Nephron (organoid): ENCODE results near the gene CLIC5.

Source experiments
- H3K27ac Mint-ChIP-seq, 3 experiments: 2 replicates each; pipeline ENCODE4 v1.8.0; 2020; ENCODE audit warnings: mixed read lengths in 3 of 3, mild to moderate bottlenecking in 2 of 3, moderate library complexity in 1 of 3
- H3K27me3 Mint-ChIP-seq: 2 replicates; pipeline ENCODE4 v1.8.0; 2021; ENCODE audit warnings: low read depth, mild to moderate bottlenecking, moderate library complexity, mixed read lengths
- H3K36me3 Mint-ChIP-seq: 2 replicates; pipeline ENCODE4 v1.8.0; 2020; ENCODE audit warnings: low read depth, mixed read lengths
- H3K4me1 Mint-ChIP-seq: 2 replicates; pipeline ENCODE4 v1.8.0; 2020; ENCODE audit warnings: mixed read lengths
- H3K4me3 Mint-ChIP-seq, 3 experiments: 2 replicates each; pipeline ENCODE4 v1.8.0; 2020; ENCODE audit warnings: mild to moderate bottlenecking in 3 of 3, mixed read lengths in 3 of 3, moderate library complexity in 2 of 3
- H3K9me3 Mint-ChIP-seq: 2 replicates; pipeline ENCODE4 v1.8.0; 2020; ENCODE audit warnings: mixed read lengths
- CTCF ChIP-seq, 3 experiments: fragments of 200-600 bp; sonication (generic); IDR thresholded peaks; one replicate each; pipeline ENCODE4 v1.5.0; 2021; ENCODE audit warnings: antibody characterized with exemption in 3 of 3; ENCODE audit not compliant: unreplicated experiment in 3 of 3

Gene CLIC5

DNA sequence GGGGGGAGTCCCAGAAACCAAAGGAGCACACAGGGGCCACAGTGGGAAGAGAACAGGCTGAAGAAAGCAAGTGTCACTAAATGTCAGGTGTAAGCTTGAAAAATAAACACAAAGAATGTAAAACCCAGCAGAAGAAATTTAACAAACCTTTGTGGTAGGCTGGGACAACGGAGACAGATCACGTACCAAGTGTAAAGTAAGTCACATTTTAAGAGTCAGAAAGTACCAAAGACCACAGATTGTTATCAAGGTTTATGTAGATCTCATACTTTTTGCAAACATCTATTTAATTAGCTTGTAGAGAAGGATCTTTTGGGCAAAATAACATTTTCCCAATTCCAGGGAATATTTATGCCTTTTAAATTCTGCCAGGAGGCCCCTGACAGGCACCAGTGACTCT, 1.6 kb downstream of the CLIC5 start:
- Mint-ChIP-seq H3K36me3 (no peaks in the 10 kb centered on the region), H3K4me3 (peak overlapping the region; percentile 74 to 82 (median 78)), H3K27ac (peak overlapping the region in 2 of 3 experiments; percentile 77 to 79), H3K4me1 (peaks cover 12% of the 10 kb centered on the region), H3K27me3 (peaks cover 82% of the 10 kb centered on the region), H3K9me3 (peaks cover 5% of the 10 kb centered on the region)
- no peak for TF ChIP-seq CTCF (IDR thresholded peaks at IDR 0.05; ENCODE audit: unreplicated experiment in 3 of 3)

GRCh38 chr6:46013639-46014038, 2.0 kb downstream of the CLIC5 start:
- no peak for TF ChIP-seq CTCF (IDR thresholded peaks at IDR 0.05; ENCODE audit: unreplicated experiment in 3 of 3)
- Mint-ChIP-seq H3K27me3 (peaks cover 82% of the 10 kb centered on the region), H3K27ac (peak overlapping the region in 2 of 3 experiments; percentile 77 to 79), H3K4me1 (peaks cover 12% of the 10 kb centered on the region), H3K36me3 (no peaks in the 10 kb centered on the region), H3K9me3 (peaks cover 5% of the 10 kb centered on the region), H3K4me3 (peak overlapping the region; percentile 74 to 82 (median 78))

GRCh38 chr6:46012834-46013233, 2.8 kb downstream of the CLIC5 start:
- peak overlapping the region in 1 of 3 experiments; percentile 83 for H3K27ac Mint-ChIP-seq
- no peaks in the 10 kb centered on the region for H3K36me3 Mint-ChIP-seq
- H3K4me3 Mint-ChIP-seq: peak overlapping the region; percentile 35 to 82 (median 78)
- H3K9me3 Mint-ChIP-seq: peaks cover 5% of the 10 kb centered on the region
- H3K27me3 Mint-ChIP-seq: peaks cover 80% of the 10 kb centered on the region
- peaks cover 12% of the 10 kb centered on the region for H3K4me1 Mint-ChIP-seq
- no peak for TF ChIP-seq CTCF (IDR thresholded peaks at IDR 0.05; ENCODE audit: unreplicated experiment in 3 of 3)

DNA sequence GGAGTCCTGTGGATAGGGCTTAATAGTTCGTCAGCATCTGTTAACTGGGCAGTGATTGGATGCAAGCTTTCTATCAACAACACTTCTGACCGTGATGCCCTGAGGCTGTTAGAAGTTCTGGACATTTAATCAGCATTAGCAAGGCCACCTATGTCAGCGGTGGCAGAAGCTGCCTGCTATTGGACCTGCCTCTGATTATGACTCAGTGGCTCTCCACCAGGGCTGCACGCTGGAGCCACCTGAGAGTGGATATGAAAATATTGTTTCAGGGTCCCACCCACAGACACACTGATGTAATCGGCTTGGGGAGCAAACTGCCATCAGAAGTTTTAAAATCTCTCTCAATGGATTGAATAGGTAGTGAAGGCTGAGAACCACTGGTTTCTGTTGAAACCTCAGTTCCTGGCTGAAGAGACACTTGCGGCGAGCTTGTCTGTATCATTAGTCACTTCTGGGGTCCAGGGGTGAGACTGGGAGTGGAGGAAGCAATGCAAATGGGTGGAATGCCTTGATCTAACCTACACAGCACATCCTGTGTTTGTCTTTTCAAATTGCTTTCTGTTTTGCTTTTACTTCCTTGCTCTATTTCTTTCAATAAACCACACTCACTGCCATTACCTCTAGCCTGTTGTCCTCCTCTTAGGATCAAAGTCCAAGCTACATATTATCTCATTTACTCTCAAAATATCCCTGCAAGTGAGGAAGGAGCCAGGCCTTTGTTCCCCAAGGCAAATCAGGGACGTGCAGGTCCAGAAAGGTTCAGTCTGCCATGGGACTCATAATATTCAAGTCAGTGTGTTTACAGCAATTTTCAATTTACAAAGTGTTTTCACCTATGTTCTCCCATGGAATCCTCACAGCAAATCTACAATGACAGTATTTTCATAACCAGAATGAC, 4.2 kb downstream of the CLIC5 start:
- no peak for TF ChIP-seq CTCF (IDR thresholded peaks at IDR 0.05; ENCODE audit: unreplicated experiment in 3 of 3)
- Mint-ChIP-seq H3K4me1 (peaks cover 8% of the 10 kb centered on the region), H3K9me3 (peaks cover under 1% of the 10 kb centered on the region), H3K27me3 (peaks cover 76% of the 10 kb centered on the region), H3K27ac (peak overlapping the region; percentile 41 to 83 (median 51)), H3K4me3 (peak overlapping the region; percentile 40 to 78 (median 76)), H3K36me3 (peaks cover 3% of the 10 kb centered on the region)

GRCh38 chr6:46010771-46011170, 4.9 kb downstream of the CLIC5 start:
- no peaks in the 10 kb centered on the region for H3K9me3 Mint-ChIP-seq
- peaks cover 6% of the 10 kb centered on the region for H3K4me1 Mint-ChIP-seq
- H3K27ac Mint-ChIP-seq: peak overlapping the region in 2 of 3 experiments; percentile 51 to 83
- H3K4me3 Mint-ChIP-seq: peak overlapping the region; percentile 40 to 78 (median 76)
- TF ChIP-seq CTCF (IDR thresholded peaks at IDR 0.05; ENCODE audit: unreplicated experiment in 3 of 3): no peak
- H3K27me3 Mint-ChIP-seq: peaks cover 70% of the 10 kb centered on the region
- peaks cover 3% of the 10 kb centered on the region for H3K36me3 Mint-ChIP-seq
